Psoas muscle (tissue), 8 donors: ENCODE measurements around the gene GRHL1. TPM values are rescaled to one million over a fixed set of nuclear protein-coding genes. Genes with fewer than 3 reads are reported as not detected.
A peak's percentile ranks its signal among the peaks of the same experiment; 100 is the strongest.

ENCODE experiments used
- ATAC-seq, 4 donors: fragments of 200-7000 bp; cut with Tn5 transposase; one replicate each; pipeline ENCODE4 v1.9.1; 2020; ENCODE audit warnings: moderate library complexity in 3 of 4, mild to moderate bottlenecking in 2 of 4
- DNase-seq, 2 donors: peaks; one replicate each; pipeline ENCODE4 v3.0.0-alpha.2; 2020
- H3K27ac ChIP-seq: fragments of 200-600 bp; one replicate; pipeline ENCODE4 v1.8.0; 2022
- H3K27me3 ChIP-seq, 3 donors: fragments of 200-600 bp in 1 of 3; one replicate each; pipeline versions ENCODE4 v1.6.1 to v1.8.0; 2013 to 2022; ENCODE audit warnings: low read length in 2 of 3, mild to moderate bottlenecking in 2 of 3, moderate library complexity in 1 of 3; ENCODE audit not compliant: insufficient read depth in 3 of 3
- H3K36me3 ChIP-seq, 2 donors: fragments of 200-600 bp in 1 of 2; one replicate each; pipeline versions ENCODE4 v1.6.1 to v1.8.0; 2013 to 2022; ENCODE audit warnings: low read depth in 1 of 2, mild to moderate bottlenecking in 1 of 2, moderate library complexity in 1 of 2; ENCODE audit not compliant: insufficient read depth in 1 of 2
- H3K4me1 ChIP-seq: fragments of 200-600 bp; one replicate; pipeline ENCODE4 v1.8.0; 2022
- H3K4me3 ChIP-seq: fragments of 200-600 bp; one replicate; pipeline ENCODE4 v1.8.0; 2022; ENCODE audit warnings: mild to moderate bottlenecking
- H3K9me3 ChIP-seq: fragments of 200-600 bp; one replicate; pipeline ENCODE4 v1.8.0; 2022
- CTCF ChIP-seq: fragments of 200-600 bp; IDR thresholded peaks from one replicate; pipeline ENCODE4 v1.8.0; 2022; ENCODE audit warnings: antibody characterized with exemption
- WGBS, 3 donors: extraction: QIAGEN DNeasy Blood & Tissue Kit; methylation state at CpG; one replicate each; pipeline versions ENCODE4 v1.1.6 to v1.1.7; 2013; 5-methylcytosine and 5-hydroxymethylcytosine counted together
- intact Hi-C, 2 donors: fragments of 100-400 bp; cut with DNase I; formaldehyde crosslinking; loops; one replicate each; pipeline versions ENCODE4 v1.11.0 to v1.14.2; 2022
- polyA plus RNA-seq, 3 donors: library from polyadenylated mRNA; stranded (reverse); fragments of 200-250 nt; gene quantifications; one replicate each; pipeline ENCODE4 v1.2.3, GENCODE V29; 2013
- total RNA-seq, 4 donors: library from RNA; stranded (reverse); fragmentation: NEBNext Ultra II Directional in 2 of 4; extraction: Animal tissue kit (Norgen Biotek cat#: 25700) in 2 of 4; gene quantifications; one replicate each; pipeline versions ENCODE4 v1.2.1 to v1.2.4, GENCODE V29; 2021 to 2023
- donor health status: healthy with polysubstance abuse.
- donor health status: DM: no; HTN: no; CAD: no; lungs with moderate emphysema.
- donor health status: Bipolar disorder and iron deficiency.
- donor health status: healthy.
- donor health status: DM: yes; HTN: yes; CAD: no.
- donor health status: DM: no; HTN: no; CAD: no.
- donor health status: DM: no; HTN: no; CAD: no.
- donor health status: DM: yes; HTN: yes; CAD: no.

GRHL1 gene
- total and polyA plus RNA-seq, 7 donors = 0.38 to 1.2 (median 0.63) TPM

- Histone ChIP-seq H3K36me3 (peaks cover 0 to under 1% of the 10 kb centered on the region in 2 donors), H3K4me3 (no peak overlapping the region), H3K9me3 (no peaks in the 10 kb centered on the region), H3K27ac (peak overlapping the region; percentile 20), H3K4me1 (peaks cover 21% of the 10 kb centered on the region), H3K27me3 (no peaks in the 10 kb centered on the region)
- 81 to 85% (median 84%) methylated on average over 3 of the region's 3 CpGs for WGBS, 3 donors
- no peak for TF ChIP-seq CTCF
- intact Hi-C loops = loop anchor here (2.0 to 10.0 kb wide), 2 partner anchors 67 to 453 kb away; no protein-coding TSS in a partner anchor
- no peak for ATAC-seq
- no peak for DNase-seq
Measured at GRCh38 chr2:9981655-9982054, 30.2 kb downstream of the GRHL1 start.

- ATAC-seq = peak in 3 of 4 donors; percentile 29 to 51 (median 49)
- DNase-seq = no peak
- Histone ChIP-seq H3K4me1 (peaks cover 19% of the 10 kb centered on the region), H3K36me3 (peaks cover 0 to 3% of the 10 kb centered on the region in 2 donors), H3K27me3 (no peaks in the 10 kb centered on the region), H3K4me3 (no peak overlapping the region), H3K9me3 (no peaks in the 10 kb centered on the region), H3K27ac (peak overlapping the region; percentile 20)
- 41 to 54% (median 50%) methylated on average over 8 of the region's 8 CpGs for WGBS, 3 donors
- intact Hi-C loops = loop anchor here (2.0 to 10.0 kb wide), 2 partner anchors 67 to 453 kb away; no protein-coding TSS in a partner anchor
- TF ChIP-seq CTCF = no peak
Measured at GRCh38 chr2:9982248-9982647, 30.8 kb downstream of the GRHL1 start.

GRCh38 chr2:9982891-9983290, 31.4 kb downstream of the GRHL1 start:
- no peaks in the 10 kb centered on the region for H3K27me3 ChIP-seq
- H3K4me3 ChIP-seq = no peak overlapping the region
- intact Hi-C loops = loop anchor here (2.0 to 10.0 kb wide), 2 partner anchors 66 to 452 kb away; no protein-coding TSS in a partner anchor
- WGBS, 3 donors = 87 to 92% (median 88%) methylated on average over 10 of the region's 10 CpGs
- TF ChIP-seq CTCF = no peak
- H3K36me3 ChIP-seq = peaks cover 0 to 3% of the 10 kb centered on the region in 2 donors
- H3K9me3 ChIP-seq = no peaks in the 10 kb centered on the region
- ATAC-seq (no peak), DNase-seq (no peak)
- no peak overlapping the region for H3K27ac ChIP-seq
- peaks cover 19% of the 10 kb centered on the region for H3K4me1 ChIP-seq

- DNase-seq (no peak), ATAC-seq (peak in 2 of 4 donors; percentile 13 to 29)
- TF ChIP-seq CTCF = no peak
- 40 to 59% (median 49%) methylated on average over 15 of the region's 15 CpGs for WGBS, 3 donors
- no peaks in the 10 kb centered on the region for H3K27me3 ChIP-seq
- no peak overlapping the region for H3K4me3 ChIP-seq
- intact Hi-C loops = loop anchor here (2.0 to 10.0 kb wide), 2 partner anchors 65 to 451 kb away; no protein-coding TSS in a partner anchor
- peaks cover 0 to 3% of the 10 kb centered on the region in 2 donors for H3K36me3 ChIP-seq
- H3K9me3 ChIP-seq = no peaks in the 10 kb centered on the region
- H3K27ac ChIP-seq = no peak overlapping the region
- peaks cover 19% of the 10 kb centered on the region for H3K4me1 ChIP-seq
Measured at GRCh38 chr2:9983401-9984216, 32.1 kb downstream of the GRHL1 start.
